Neural cell (in vitro differentiated cells): ENCODE results near the gene GRWD1.

Source experiments
- CTCF ChIP-seq: fragments of 450-650 bp; IDR thresholded peaks from 2 replicates; pipeline ENCODE4 v1.5.1; 2014; ENCODE audit warnings: antibody characterized with exemption, mild to moderate bottlenecking, moderate library complexity; ENCODE audit not compliant: poor library complexity, severe bottlenecking
- EZH2 ChIP-seq: fragments of 200-600, 300-800 bp; shearing (Covaris generic), sonication (generic); IDR thresholded peaks from 2 replicates; pipeline ENCODE4 v1.6.1; 2014; ENCODE audit warnings: antibody characterized with exemption, low read length, borderline replicate concordance, mild to moderate bottlenecking; ENCODE audit not compliant: insufficient read depth, poor library complexity, severe bottlenecking
- POLR2AphosphoS5 ChIP-seq: IDR thresholded peaks from 2 replicates; pipeline ENCODE4 v1.6.1; 2012
- RAD21 ChIP-seq: fragments of 450-650 bp; conservative IDR thresholded peaks from 2 replicates; pipeline ENCODE4 v1.6.1; 2014; ENCODE audit warnings: antibody characterized with exemption, mild to moderate bottlenecking, moderate library complexity
- SMC3 ChIP-seq: fragments of 450-650 bp; conservative IDR thresholded peaks from 2 replicates; pipeline ENCODE4 v1.6.1; 2014; ENCODE audit warnings: antibody characterized with exemption, mild to moderate bottlenecking, moderate library complexity; ENCODE audit not compliant: poor library complexity
- TAF1 ChIP-seq: IDR thresholded peaks from 2 replicates; pipeline ENCODE4 v1.6.1; 2012; ENCODE audit warnings: low read depth

DNA sequence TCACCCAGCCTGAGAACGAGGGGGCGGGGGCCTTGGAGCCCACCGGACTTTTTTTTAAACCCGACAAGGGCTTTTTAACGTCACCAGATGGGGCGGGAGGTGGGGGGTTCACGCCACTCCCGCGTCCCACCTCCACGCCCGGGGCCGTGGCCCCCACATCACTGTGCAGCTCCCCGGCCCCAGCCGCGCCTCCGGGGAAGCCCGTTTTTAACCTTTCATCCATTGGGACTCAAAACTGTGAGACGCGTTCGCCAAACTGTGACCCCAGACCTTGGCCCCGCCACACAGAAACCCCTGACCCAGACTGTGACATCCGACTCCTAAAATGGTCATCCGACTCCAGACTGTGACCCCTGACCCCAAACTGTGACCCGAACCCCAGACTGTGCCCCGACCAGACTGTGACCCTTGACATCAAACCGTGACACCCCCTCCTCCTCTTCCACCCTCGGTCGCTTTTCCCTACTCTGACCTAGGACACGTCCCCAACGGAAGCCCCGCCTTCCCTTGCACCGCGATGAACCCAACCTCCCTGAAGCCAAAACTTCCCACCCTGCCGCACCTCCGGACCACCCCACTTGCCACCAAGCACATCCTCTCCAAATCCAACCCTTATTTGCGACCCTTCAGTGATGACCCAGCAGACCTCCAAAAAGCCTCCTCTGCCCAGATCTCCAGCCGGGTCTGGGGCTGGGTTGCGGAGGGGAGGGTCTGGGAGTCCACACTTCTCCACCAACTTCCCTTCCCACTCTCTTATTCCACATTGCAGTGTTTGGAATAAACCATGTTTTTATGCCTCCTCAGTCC, 1.5 kb upstream of the GRWD1 start:
- TF ChIP-seq POLR2AphosphoS5 (no peak), CTCF (no peak), EZH2 (no peak), RAD21 (no peak), SMC3 (no peak), TAF1 (no peak)
